GM08714 (cell line): ENCODE results near the gene PRMT3.

Experiments
- H3K4me3 ChIP-seq: fragments of 200-500 bp; sonication (Bioruptor generic); 2 replicates; pipeline ENCODE4 v1.5.1; 2014; ENCODE audit warnings: mild to moderate bottlenecking, low read length, inconsistent platforms
- ZNF274 ChIP-seq: IDR thresholded peaks from 2 replicates; pipeline ENCODE4 v1.6.1; 2012; ENCODE audit warnings: mild to moderate bottlenecking, low read depth, low read length

The PRMT3 gene

DNA sequence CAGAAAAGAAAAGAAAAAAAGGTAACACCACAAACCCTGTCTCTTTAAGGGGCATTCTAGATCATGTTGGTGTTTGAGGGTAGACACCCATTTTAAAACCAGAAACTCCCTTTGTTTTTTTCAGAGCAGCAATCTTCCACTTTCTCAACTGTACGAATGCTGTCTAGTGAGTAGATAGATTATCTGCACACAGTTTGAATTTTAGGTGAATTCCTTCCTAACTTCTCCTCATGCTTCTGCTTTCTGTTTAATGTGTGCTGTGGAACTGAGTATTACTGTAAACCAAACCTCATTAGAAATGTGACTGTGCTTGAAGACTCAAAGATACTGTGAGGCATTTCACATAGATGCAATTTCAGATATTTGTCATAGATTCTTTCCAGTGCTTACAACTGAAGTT, 102.4 kb downstream of the PRMT3 start:
- H3K4me3 ChIP-seq, result no peak overlapping the region
- TF ChIP-seq ZNF274, result no peak

GRCh38 chr11:20493340-20493739, 105.8 kb downstream of the PRMT3 start:
- no peak overlapping the region for H3K4me3 ChIP-seq
- no peak for TF ChIP-seq ZNF274

DNA sequence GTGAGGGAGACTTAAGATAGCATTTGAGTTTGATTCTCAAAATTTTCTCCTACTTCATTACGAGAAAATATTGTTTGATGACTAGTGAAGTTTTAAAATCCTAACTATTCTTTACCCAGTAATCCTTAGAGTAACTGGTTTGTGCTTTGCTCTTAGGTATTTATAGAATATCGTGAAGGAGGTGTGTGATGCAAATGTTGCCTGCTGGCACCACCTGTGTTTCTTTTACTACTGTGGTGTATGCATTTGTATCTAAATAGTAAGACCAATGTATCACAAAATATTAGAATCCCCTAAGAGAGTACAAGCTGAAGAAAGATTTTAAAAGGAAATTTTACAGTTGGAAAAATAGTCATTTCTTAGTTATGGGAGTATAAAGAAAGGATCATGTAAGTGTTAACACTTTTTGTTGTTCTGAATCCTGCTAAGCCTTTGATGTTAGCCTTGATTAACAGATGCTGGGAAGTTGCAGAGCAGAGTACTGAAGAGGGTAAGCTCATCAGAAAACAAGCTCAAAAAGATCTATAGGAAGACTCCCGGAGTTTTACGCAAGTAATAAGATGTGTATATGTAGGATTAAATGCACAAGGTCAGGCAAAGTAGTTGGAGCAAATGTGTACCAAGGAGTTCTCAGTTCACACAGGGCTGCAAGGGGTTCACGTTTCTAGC, 109.7 kb downstream of the PRMT3 start:
- H3K4me3 ChIP-seq, result no peak overlapping the region
- no peak for TF ChIP-seq ZNF274

DNA sequence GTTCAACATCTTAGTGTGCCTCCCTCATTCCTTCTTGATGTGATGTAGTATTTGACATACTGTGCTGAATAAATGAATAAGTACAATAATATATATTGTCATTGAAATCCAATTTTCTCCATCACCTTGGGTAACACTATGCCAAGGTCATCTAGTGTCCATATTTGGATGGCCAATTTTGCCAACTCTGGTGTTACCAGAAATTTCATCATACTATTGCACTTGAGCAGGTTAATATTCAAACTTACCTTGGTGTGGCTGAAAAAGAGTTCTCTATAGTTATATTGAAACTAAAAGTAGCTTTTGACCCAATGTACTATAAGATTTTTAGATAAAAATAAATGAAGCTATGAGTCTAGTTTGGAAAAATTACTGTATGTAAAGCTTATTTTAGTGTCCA, 113.7 kb downstream of the PRMT3 start:
- TF ChIP-seq ZNF274, result no peak
- H3K4me3 ChIP-seq, result no peak overlapping the region

- no peak overlapping the region for H3K4me3 ChIP-seq
Measured at GRCh38 chr11:20501971-20502370, 114.5 kb downstream of the PRMT3 start.

DNA sequence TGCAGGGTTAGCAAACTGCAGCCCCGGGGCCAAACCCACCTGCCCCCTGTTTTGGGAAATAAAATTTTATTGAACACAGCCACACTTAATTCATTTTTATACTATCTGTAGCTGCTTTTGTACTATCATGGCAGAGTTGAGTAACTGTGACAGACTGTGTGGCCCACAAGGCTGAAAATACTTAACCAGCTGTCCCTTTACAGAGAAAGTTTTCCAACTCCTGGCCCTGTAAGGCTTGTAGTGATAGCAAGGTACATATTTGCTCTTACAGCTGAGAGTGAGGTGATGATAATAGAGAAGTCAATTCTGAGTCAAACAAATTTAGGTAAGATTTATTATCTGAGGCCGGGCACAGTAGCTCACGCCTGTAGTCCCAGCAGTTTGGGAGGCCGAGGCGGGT, 124.5 kb downstream of the PRMT3 start:
- no peak overlapping the region for H3K4me3 ChIP-seq
- no peak for TF ChIP-seq ZNF274

More at GRCh38 chr11:20501971-20502370, 114.5 kb downstream of the PRMT3 start:
- TF ChIP-seq ZNF274, result no peak

DNA sequence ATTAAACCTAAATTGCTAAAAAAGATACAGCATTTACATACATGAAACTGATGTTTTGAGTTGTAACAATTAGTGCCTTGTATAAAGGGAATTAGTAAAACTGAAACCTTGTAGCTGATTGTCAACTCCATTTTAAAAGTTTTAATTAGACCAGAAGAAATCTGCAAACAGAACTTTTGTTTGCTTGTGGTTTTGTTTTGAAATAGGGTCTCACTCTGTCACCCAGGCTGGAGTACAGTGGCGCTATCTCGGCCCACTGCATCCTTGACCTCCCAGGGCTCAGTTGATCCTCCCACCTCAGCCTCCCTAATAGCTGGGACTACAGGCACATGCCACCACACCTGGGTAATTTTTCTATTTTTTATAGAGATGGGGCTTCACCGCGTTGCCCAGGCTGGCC, 125.4 kb downstream of the PRMT3 start:
- TF ChIP-seq ZNF274, result no peak

GRCh38 chr11:20518323-20518834, 130.9 kb downstream of the PRMT3 start:
- no peak for TF ChIP-seq ZNF274
- H3K4me3 ChIP-seq, result no peak overlapping the region

More for the DNA sequence above, 125.4 kb downstream of the PRMT3 start:
- no peak overlapping the region for H3K4me3 ChIP-seq

DNA sequence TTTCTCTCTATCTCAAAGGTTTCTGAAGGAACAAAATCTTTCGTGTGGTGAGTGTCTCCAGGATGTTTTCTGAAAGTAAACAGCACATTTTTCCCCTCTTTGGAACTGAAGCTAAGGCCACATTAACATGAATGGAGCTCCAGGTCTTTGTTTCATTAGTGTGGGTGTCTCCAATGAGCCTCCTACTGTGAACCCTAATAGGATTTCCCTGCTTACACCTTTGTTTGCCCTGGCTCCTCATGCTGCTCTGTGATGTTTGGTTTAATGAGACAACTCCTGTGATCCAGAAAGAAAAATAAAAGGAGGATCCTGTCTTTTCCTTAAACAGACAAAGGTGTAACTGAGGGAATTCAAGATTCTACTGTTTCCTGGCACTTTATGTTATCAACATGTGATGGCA, 135.0 kb downstream of the PRMT3 start:
- no peak overlapping the region for H3K4me3 ChIP-seq
- no peak for TF ChIP-seq ZNF274

- no peak for TF ChIP-seq ZNF274
- no peak overlapping the region for H3K4me3 ChIP-seq
Measured at GRCh38 chr11:20529757-20530156, 142.2 kb downstream of the PRMT3 start.

DNA sequence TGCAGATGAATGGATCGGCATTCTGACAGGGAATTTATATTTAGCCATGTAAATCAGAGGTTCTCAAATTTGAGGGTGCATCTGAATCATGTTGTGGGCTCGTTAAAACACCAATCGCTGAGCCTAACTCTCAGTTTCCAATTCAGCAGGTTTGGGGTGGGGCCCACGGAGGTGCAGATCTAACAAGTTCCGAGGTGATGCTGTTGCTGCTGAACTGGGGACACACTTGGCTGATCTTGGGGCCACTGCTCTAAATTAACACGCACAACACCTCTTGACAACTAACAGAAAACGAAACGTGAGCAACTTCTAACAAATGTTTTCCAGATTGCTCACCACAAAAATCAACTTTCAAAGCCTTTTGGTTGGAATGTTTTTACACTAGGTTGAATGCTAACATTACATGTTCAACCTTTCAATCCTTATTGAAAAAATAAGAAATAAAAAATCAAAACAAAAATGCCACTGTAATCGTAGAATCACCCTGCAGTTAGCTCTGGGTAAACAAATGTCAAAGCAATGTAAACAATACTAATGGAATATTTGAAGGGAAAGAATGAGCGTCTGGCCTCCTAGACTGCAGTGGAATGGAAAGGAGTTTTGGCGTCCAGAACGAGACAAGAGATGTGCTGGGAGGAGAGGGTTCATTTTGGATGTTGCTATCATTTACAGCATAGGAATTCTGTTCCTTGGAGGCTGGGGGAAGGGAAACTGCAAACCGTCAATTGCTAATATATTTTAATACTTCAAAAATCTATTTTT, 143.6 kb downstream of the PRMT3 start:
- no peak overlapping the region for H3K4me3 ChIP-seq
- no peak for TF ChIP-seq ZNF274

- TF ChIP-seq ZNF274, result no peak
- H3K4me3 ChIP-seq, result no peak overlapping the region
Measured at GRCh38 chr11:20535271-20535881, 147.9 kb downstream of the PRMT3 start.

- no peak for TF ChIP-seq ZNF274
- no peak overlapping the region for H3K4me3 ChIP-seq
Measured at GRCh38 chr11:20536365-20536764, 148.8 kb downstream of the PRMT3 start.

DNA sequence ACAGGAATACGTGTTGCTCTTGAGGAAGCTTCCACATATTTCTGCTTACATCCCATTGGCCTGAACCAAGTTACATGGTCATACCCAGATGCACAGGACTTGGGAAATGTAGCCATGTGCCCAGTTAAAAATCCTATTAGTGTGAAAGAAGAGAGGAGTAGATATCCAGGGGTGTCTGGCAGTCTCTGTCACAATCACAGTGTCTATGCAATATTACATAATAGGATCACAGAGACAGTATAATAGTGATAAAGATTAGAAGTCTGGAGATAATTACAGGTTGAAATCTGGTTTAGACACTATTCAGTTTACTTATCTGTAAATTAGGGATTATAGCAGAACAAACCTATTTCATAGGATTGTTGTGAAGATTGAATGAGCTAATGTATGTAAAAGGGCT, 149.3 kb downstream of the PRMT3 start:
- TF ChIP-seq ZNF274, result no peak
- no peak overlapping the region for H3K4me3 ChIP-seq

- TF ChIP-seq ZNF274, result no peak
- no peak overlapping the region for H3K4me3 ChIP-seq
Measured at GRCh38 chr11:20541503-20541902, 154.0 kb downstream of the PRMT3 start.
